ENCODE measurements around the gene CTDSPL. TPM values are rescaled to one million over a fixed set of nuclear protein-coding genes. Genes with fewer than 3 reads are reported as not detected.

CTDSPL gene
- total RNA-seq, 2 donors from 2014 or later: 27.8 to 30.7 TPM

DNA sequence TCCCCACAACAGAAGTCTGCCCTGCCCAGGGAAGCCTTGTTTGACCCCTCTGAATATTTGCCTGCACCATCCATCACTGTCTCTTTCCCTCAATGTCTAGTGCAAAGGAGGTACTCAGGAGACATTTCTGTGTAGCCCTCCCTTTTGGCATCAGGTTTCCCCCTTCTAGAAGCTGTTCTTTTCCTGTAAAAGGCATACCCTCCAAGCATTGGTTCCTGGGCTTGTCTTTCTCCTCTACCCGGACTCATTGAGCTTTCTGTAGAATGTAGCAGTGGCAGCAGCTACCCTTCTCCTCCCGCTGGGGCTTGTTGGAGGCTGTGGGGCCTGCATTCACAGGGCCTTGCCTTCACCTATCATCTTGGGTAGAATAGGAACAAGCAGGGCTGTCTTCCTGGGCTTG is 63.5 kb downstream of the CTDSPL start:
- no peaks in the 10 kb centered on the region for H3K27me3 Mint-ChIP-seq (ENCODE audit: insufficient read depth)
- WGBS, 2 experiments (ENCODE audit: insufficient coverage in 1 of 2, insufficient read length in 1 of 2): 58% methylated on average over 2 of the region's 2 CpGs; no CpG with 5 or more reads in 1 of the 2 experiments
- Histone ChIP-seq H3K36me3 (ENCODE audit: control insufficient read depth, insufficient read depth, low read length) (no peaks in the 10 kb centered on the region), H3K4me3 (ENCODE audit: low read length) (no peak overlapping the region), H3K4me1 (ENCODE audit: control insufficient read depth, insufficient read depth, low read length) (no peaks in the 10 kb centered on the region), H3K27ac (ENCODE audit: low read depth, low read length) (peak overlapping the region; percentile 76), H3K9me3 (ENCODE audit: control insufficient read depth, low read length) (peaks cover 4% of the 10 kb centered on the region), H3K27me3 (ENCODE audit: control insufficient read depth, insufficient read depth, low read length, poor library complexity, severe bottlenecking) (no peaks in the 10 kb centered on the region), H3K9ac (ENCODE audit: extremely low read depth, low read length, poor library complexity, severe bottlenecking) (no peak overlapping the region)
- no peaks in the 10 kb centered on the region for H3K36me3 Mint-ChIP-seq (ENCODE audit: low read depth)
- H3K4me3 Mint-ChIP-seq: no peak overlapping the region
- peaks cover 6% of the 10 kb centered on the region for H3K9me3 Mint-ChIP-seq
- H3K27ac Mint-ChIP-seq: no peak overlapping the region
- DNase-seq: no peak
- TF ChIP-seq, protein P1, sequence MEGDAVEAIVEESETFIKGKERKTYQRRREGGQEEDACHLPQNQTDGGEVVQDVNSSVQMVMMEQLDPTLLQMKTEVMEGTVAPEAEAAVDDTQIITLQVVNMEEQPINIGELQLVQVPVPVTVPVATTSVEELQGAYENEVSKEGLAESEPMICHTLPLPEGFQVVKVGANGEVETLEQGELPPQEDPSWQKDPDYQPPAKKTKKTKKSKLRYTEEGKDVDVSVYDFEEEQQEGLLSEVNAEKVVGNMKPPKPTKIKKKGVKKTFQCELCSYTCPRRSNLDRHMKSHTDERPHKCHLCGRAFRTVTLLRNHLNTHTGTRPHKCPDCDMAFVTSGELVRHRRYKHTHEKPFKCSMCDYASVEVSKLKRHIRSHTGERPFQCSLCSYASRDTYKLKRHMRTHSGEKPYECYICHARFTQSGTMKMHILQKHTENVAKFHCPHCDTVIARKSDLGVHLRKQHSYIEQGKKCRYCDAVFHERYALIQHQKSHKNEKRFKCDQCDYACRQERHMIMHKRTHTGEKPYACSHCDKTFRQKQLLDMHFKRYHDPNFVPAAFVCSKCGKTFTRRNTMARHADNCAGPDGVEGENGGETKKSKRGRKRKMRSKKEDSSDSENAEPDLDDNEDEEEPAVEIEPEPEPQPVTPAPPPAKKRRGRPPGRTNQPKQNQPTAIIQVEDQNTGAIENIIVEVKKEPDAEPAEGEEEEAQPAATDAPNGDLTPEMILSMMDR (conservative IDR thresholded peaks at IDR 0.05): no peak
- H3K4me1 Mint-ChIP-seq: peaks cover 2% of the 10 kb centered on the region

DNA sequence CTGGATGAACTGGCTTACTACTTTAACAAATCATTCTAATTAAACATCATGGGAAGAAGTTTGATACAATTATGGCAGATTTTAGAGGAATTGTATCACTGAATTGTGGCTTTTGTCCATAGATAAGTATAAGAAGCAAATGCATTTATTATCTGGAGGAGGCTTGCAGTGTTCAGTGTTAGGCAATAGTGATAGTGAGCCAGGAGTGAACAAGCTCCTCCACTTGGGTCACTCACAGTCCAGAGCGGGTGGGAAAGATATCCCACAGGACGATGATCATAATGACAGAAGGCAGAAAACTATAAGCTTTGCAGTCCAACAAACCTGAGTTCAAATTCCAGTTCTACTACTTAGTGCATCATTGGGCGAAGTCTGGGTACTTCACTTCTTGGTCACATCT is 64.9 kb downstream of the CTDSPL start:
- H3K27ac ChIP-seq (ENCODE audit: low read depth, low read length): no peak overlapping the region
- peaks cover 6% of the 10 kb centered on the region for H3K9me3 Mint-ChIP-seq
- TF ChIP-seq, protein P1 (conservative IDR thresholded peaks at IDR 0.05): no peak
- peaks cover 2% of the 10 kb centered on the region for H3K4me1 Mint-ChIP-seq
- no peaks in the 10 kb centered on the region for H3K27me3 ChIP-seq (ENCODE audit: control insufficient read depth, insufficient read depth, low read length, poor library complexity, severe bottlenecking)
- no peak for DNase-seq
- H3K9ac ChIP-seq (ENCODE audit: extremely low read depth, low read length, poor library complexity, severe bottlenecking): no peak overlapping the region
- H3K9me3 ChIP-seq (ENCODE audit: control insufficient read depth, low read length): peaks cover 4% of the 10 kb centered on the region
- no peaks in the 10 kb centered on the region for H3K36me3 Mint-ChIP-seq (ENCODE audit: low read depth)
- no peaks in the 10 kb centered on the region for H3K4me1 ChIP-seq (ENCODE audit: control insufficient read depth, insufficient read depth, low read length)
- no peak overlapping the region for H3K4me3 Mint-ChIP-seq
- no peak overlapping the region for H3K4me3 ChIP-seq (ENCODE audit: low read length)
- H3K27ac Mint-ChIP-seq: no peak overlapping the region
- no peaks in the 10 kb centered on the region for H3K27me3 Mint-ChIP-seq (ENCODE audit: insufficient read depth)
- H3K36me3 ChIP-seq (ENCODE audit: control insufficient read depth, insufficient read depth, low read length): no peaks in the 10 kb centered on the region
- WGBS, 2 experiments (ENCODE audit: insufficient coverage in 1 of 2, insufficient read length in 1 of 2): 90 to 100% methylated on average over 1 to 3 of the region's 3 CpGs

DNA sequence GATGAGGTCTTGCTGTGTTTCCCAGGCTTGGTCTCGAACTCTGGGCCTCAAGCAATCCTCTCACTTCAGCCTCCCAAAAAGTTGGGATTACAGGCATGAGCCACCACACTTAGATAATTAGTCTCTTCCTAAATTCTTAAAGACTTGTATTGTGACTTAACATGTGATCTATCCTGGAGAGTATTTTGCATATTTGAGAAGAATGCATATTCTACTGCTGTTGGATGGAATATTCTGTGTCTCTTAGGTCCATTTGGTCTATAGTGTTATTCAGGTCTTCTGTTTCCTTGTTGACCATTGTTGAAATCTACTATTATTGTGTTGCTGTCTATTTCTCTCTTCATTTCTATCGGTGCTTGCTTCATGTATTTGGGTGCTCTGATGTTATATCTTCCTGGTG is 68.8 kb downstream of the CTDSPL start:
- Mint-ChIP-seq H3K9me3 (peaks cover 6% of the 10 kb centered on the region), H3K36me3 (ENCODE audit: low read depth) (no peaks in the 10 kb centered on the region), H3K27me3 (ENCODE audit: insufficient read depth) (no peaks in the 10 kb centered on the region), H3K27ac (no peak overlapping the region), H3K4me3 (no peak overlapping the region), H3K4me1 (peaks cover 6% of the 10 kb centered on the region)
- Histone ChIP-seq H3K27me3 (ENCODE audit: control insufficient read depth, insufficient read depth, low read length, poor library complexity, severe bottlenecking) (no peaks in the 10 kb centered on the region), H3K9me3 (ENCODE audit: control insufficient read depth, low read length) (peaks cover 4% of the 10 kb centered on the region), H3K4me3 (ENCODE audit: low read length) (no peak overlapping the region), H3K9ac (ENCODE audit: extremely low read depth, low read length, poor library complexity, severe bottlenecking) (no peak overlapping the region), H3K27ac (ENCODE audit: low read depth, low read length) (no peak overlapping the region), H3K4me1 (ENCODE audit: control insufficient read depth, insufficient read depth, low read length) (no peaks in the 10 kb centered on the region), H3K36me3 (ENCODE audit: control insufficient read depth, insufficient read depth, low read length) (no peaks in the 10 kb centered on the region)
- no peak for DNase-seq
- TF ChIP-seq, protein P1 (conservative IDR thresholded peaks at IDR 0.05): no peak
- WGBS, 2 experiments (ENCODE audit: insufficient coverage in 1 of 2, insufficient read length in 1 of 2): 84% methylated on average over 2 of the region's 2 CpGs; no CpG with 5 or more reads in 1 of the 2 experiments

All from endodermal cell (in vitro differentiated cells).